ENCODE data around the gene NRXN3.

The NRXN3 gene

DNA sequence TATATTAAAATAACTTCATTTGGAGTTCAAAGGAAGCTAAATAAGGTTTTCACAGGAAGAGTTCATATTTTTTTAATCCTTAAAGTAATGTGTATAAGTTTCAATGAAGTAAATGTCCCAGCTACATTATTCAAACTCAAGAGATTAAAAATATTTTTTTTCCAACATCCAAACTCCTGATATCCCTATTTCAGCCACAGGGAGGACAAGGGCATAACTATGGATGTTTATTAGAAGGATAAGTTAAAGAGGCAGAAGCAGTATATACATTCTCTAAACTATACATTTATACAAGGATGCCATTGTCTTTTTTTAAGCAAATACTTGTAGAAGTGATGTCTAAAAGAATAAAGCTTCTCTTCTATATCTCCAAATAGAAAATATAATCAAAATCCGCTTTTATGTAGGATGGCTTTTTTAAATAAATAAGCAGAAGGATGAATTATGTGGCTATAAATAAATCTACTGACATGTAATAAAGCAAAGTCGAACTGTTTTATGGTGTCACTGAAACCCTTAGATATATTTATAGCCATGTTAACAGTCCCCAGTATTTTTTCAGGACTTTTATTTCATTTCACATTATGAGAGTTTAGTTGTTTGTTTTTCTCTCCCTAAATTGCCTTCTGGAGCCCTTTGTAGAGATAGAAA is 1104.6 kb downstream of the NRXN3 start:
- no peak for DNase-seq

DNA sequence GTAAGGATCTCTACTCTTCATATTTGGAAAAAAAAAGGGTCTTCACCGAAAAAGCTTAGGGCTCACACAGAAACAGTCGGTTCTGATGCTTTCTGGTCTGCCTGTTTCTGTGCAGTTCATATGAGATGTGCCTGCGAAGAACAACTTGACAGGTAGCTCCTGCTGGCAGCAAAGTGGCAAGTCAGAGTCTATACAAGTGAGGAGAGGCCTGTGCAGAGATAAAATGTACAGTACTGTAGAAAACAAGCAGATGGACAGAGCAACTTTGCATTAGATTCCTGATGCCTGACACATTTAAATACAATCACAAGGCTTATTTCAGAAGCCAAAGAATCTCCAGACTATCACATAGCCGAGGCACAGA is 1105.1 kb downstream of the NRXN3 start:
- no peak for DNase-seq

DNA sequence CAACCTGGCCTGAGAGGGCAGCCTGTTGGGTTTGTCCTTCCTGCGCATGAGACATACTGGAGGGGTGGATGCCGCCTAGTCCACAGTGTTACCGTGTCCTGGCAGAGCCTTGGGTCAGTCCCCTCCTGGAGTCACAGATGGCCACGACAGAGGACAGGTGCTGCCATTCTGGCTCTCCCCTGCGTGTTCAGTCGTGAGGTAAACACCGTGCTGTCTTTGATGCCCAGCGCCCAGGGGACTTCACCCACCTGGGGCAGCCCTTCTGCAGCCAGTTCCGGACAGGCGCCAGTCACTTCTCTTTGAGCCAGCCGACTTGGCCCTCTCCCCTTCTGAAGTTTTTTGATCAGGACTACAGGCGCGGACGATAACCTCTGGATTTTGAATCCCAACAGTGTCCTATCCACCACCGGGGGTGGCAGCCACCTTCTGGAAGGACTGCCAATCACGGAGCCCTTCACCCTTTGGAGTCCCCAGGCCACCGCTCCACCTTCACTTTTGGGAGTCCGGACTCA is 1108.2 kb downstream of the NRXN3 start:
- no peak for DNase-seq

DNA sequence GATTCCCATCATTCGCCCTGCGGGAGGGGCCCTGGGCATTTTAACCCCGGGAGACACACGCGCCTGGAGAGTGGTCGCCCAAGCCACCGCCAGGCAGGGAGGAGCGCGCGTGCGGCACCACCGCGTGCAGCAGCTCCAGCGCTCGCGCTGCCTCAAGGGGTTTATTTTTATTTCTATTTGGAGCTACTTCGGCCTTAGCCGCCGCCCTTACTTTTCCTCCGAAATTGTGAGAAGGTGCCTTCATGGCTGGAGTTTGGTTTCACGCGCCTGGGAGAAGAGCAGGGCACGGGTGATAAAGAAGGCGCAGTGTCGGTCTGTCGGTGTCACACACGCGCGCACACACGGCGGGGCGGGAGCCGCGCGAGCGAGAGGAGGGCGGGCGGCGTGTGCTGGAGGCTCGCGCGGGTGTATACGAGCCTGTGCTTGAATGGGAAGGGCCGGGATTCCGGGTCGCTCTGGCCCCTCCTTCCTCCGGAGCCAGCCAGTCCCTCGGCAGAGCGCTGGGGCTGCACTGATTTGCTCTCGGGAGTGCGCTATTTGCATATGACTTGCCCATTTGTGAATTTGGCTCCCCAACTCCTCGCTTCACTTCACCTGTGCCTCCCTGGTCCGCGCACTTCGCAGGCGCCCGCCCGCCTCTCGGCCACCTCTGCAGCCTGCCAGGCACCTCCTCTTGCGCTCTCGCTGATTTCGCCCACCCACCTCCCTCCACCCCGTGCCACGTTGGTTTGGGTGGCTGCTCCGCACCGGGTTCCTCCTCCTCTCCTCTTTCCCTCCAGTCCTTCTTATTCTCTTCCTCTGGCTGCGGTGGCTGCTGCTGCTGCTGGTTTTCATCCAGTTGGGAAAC is 1108.8 kb downstream of the NRXN3 start:
- peak; percentile 27 for DNase-seq

DNA sequence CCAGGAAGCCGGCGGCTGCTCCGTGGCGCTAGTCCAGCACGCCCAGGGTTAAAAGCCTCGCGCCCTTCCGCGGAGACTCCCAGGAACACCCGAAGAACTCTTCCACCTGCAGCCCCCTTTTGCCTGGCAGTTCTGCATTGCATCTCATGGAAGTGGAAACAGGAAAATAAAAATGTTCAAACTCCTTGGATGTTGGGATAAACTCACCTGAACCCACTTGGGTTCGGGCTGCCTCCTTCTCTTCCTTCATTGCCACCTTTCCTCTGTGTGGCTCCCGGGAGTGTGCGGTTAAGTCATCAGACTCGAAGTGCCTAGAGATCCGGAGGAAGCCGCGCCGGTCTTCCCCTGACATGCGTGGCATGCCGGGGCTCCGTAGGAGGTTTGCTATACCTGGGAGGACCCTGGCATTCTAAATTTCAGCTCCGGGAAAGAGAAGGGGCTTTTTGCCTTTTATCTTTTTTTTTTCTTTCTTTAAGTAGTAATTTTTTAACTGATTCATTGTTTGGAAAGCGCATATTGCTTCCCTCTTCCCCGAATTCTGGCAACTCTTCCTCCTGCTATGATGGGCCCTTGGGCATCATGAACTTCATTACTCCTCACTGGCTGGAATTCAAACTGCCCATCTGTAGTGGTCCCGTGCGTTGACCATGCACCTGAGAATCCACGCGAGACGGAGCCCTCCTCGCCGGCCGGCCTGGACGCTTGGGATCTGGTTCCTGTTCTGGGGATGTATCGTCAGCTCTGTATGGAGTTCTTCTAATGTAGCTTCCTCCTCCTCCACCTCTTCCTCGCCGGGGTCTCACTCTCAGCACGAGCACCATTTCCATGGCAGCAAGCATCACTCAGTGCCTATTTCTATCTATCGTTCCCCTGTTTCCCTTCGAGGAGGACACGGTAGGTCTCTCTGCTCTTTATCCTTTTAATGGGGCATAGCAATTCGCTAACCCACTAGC is 1109.7 kb downstream of the NRXN3 start:
- DNase-seq = no peak

DNA sequence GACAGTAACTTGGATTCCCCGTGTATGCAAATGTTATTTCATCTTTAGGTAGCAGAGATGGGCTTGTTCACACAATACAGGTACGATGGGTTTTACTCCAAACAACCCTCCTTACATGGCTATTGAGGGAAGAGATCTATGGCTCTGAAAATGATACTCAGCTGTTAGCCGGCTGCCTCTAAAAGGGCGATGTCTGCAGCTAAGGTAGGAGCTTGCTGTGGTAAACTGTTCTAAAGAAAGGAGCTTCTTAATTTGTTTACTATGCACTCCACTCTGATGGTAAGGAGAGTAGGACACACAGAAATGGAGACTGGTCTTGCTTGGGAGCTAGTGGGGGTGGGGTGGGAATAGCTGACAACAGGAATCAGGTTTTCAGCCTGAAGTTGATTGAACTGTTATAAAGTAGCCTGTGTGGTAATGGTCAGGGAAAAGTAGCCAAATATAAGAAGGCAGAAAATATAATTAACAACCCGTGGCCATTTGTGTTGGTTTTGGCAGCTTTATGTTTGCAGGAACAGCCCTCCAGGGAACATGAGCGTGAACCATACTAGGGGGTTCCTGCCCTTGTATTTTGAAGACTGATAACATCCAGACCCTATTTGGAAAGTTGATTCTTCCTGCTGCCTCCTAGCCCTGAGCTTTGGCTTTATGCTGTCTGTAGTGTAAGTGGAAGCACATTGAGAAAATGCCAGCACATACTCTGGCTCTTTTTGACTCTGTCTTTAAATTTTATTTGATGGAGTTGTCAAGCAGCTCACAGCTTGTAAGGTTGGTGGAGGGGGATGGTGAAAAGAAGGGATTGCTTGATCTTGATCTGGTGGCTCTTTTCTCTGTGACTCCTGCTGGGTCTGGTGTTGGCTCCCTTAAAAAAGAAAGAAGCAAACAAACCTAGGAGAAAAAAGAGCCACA is 1111.3 kb downstream of the NRXN3 start:
- DNase-seq = no peak

DNA sequence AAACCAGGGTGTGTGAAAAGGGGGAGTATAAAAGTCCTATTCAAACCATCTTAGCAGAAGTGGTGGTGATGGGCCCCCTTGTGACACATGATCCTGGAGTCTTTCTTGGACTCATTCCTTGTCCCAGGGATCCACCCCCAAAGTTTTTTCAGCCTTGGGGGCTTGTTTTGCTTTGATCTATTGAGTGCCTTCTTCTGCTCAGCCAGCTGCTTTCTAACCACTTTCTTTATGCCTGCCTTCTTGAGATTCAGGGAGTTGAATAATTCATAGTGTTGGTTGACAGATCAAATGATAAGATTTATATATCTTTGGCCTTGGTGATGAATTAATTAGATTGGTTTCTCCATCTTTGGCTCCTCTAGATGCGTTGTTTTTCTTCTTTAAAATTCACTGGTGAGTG is 1114.4 kb downstream of the NRXN3 start:
- DNase-seq = no peak

DNA sequence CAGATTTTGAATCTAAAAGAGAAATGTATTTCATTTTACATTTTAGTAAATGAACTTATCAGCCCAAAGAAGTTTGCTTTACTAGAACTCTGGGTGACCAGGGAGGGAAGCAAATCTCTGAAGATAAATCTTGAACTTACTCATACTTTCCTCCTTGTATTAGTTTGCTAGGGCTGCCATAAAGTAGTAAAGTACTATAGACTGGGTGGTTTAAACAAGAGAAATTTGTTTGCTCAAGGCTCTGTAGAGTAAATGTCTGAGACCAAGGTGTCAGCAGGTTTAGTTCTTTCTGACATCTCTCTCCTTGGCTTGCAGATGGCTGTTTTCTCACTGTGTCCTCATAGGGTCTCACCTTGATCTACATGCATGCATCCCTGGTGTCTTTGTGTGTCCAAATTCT is 1115.1 kb downstream of the NRXN3 start:
- DNase-seq = no peak

DNA sequence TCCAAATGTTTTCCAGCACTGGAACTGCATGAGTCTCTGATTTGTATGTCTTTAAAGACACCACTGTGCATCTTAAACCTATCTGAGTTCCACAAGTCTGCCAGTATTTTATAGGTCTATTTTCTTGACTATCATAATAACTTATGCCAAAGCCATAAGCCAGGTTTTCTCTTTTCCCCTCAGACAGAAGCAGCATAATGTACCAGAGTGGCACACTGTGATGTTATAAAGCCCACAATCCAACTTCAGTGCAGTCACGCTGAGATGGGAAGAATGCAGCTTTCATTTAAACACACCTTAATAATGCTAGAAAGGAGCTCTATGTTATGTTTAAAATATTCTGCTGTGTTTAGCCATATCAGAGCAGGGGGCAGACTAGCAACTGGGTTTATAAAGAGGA is 1117.8 kb downstream of the NRXN3 start:
- no peak for DNase-seq

DNA sequence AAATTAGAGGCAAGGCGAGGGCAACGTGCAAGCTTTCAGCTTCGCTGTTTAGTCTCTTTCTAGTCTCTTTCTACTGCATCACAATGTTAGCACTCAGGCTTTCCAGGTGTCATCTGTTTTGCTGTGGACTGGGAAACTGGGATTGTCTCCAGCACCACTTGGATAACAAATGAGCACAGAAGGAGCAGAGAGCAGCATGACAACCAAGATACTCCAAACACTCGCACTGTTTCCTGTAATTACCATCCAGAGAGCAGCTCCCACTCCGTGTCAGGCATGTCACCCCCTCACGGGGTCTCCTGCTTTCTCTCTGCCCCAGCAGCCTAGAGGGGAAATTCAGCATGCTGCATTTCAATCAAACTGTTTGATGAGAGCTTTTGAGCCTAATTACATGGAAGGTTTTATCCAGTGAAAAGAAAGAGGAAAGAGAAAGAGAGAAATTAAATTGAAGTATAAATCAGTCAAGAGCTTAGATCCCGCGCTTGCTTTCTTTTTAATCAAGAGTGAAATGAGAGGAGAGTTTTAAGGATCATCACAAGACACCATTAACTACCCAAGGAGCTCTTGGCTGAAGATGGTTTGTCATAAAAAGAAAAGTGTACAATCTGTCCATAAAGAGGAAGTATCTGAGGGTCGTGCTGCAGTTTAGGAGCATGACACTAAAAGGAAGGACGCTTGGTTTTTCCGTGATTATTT is 1123.5 kb downstream of the NRXN3 start:
- no peak for DNase-seq

DNA sequence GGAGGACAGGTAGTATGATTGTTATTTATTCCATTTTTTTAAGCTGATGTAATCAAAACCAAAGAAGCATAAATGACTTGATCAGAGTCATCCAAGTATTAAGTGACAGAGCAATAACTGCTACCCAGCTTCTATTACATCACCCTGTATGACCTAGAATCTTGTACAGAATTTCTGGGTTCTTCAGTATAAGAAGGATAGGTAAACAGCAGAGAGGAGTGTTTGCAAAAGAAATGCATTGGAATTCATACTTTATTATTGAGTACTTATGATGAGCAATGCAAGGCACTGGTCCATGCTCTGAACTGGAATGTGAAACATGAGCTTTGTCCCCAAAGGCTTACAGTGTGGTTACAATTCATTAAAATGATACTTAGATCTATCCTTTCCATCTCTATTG is 1124.3 kb downstream of the NRXN3 start:
- DNase-seq = no peak

DNA sequence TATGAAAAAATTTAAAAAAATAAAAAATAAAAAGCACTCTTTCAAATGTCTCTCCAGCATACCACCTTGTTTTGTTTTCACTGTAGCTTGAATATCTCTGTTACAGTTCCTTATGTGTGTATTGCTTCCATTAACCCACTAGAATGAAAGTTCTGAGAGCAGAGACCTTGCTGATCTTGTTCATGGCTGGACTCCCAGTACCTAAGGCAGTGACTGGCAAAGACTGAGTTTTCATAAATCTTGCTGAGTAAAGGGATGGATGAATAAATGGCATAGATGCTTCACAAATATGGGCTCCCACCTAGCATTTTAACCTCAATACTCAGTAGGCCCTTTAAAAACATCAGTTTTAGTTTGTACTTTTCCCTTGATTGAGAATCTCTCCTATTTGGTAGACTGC is 1125.2 kb downstream of the NRXN3 start:
- no peak for DNase-seq

DNA sequence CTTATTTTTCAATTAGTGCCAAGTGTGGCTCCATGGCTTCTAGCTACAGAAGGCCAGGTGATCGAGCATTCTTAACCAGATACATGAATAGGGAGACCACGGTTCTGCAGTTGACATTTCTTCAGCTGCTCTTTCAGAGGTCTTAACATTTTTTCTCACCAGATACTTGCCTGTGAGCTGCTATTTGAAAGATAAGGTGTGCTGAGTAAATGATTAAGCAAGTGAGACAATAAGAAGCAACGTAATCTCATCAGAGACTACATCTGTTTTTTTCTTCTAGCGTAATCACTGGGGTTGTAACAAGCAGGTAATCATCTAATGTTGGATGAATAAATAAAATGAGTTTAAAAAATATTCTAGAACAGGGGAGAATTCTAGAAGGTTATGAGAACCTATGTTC is 1128.2 kb downstream of the NRXN3 start:
- no peak for DNase-seq

DNA sequence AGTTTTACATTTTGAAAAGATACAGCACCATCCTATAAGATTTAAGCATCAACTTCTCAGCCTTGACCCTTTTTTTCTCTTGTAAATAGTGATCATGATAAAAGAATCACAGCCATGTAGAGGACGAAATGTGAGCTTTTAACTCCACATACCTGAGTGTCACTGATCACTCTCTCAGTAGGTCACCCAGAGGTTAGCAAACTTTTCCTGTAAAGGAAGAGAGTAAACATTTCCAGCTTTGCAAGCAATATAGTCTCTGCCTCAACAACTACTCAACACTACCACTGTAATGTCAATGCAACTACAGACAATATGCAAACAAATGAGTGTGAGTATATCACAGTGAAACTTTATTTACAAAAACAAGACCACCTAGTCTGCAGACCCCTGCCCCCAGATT is 1129.0 kb downstream of the NRXN3 start:
- no peak for DNase-seq

DNA sequence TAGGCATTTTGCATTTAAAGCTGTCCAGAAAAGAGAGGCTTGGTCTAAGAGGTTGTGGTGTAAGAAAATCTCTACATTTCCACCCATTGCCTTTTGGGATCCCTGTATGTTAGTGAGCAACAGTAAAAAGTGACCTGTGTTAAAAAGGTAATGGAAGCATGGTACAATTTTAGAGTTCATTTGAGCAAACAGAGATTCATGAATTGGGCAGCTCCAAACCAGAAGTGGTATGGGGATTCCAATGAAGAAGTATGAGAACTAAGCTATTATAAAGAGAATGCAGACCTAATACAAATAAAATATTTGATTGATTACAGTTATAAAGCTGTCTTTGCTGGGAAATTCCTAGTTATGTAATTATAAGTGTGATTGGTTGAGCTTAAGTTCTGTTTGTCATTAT is 1134.1 kb downstream of the NRXN3 start:
- no peak for DNase-seq

DNA sequence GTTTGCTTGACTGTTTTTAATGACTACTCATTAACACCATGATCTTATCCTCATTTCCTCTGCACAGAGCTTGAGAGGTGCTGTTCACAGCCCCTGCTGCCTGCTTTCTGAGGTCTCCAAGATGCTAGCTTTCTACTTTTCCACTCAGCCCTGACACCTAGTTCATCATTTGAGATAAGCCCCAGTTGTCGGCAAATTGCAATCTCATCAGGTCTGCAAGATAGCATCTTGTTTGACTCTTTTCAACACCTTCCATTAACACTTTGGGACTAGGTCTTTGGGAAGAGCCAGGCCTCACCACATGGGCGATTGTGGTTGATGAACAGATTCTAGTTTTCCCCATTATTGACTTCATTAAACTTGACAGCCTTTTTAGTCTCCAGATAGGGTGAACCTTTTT is 1136.4 kb downstream of the NRXN3 start:
- DNase-seq = no peak

DNA sequence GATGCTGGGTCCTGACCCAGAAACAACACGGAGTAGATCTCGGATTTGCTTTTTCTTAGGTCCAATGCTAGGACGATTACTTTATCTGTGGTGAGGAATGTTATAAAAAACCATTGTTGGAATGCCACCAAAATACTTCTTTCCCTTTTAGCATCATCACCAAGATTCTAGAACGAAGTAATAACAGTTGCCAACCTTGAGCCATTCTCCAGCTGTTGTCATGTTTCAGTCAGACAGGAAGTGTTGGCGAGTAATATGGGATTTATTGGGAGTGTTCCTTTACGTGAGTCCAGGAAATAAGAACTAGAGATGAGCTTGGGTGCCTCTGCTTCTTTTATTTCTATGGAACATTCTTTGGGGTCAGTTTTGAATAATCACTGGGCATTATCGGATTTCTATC is 1148.2 kb downstream of the NRXN3 start:
- no peak for DNase-seq

DNA sequence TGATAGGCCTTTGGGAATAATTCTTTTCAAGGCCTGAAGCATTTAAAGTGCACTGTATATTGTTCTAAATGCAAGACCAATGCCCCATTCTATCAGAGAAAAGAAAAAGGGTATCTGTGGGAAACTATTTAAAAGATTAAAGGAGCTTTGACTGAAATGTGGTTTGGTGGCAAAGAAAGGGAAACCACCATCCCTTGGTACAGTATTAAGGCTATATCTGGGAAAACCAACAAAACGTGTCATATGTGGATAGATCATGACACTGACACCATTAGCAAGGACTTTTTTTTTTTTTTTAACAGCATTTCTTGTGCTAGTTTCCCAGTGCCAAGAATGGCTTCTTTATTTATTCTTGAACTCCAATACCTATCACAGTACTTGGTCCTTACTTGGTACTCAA is 1150.4 kb downstream of the NRXN3 start:
- no peak for DNase-seq

DNA sequence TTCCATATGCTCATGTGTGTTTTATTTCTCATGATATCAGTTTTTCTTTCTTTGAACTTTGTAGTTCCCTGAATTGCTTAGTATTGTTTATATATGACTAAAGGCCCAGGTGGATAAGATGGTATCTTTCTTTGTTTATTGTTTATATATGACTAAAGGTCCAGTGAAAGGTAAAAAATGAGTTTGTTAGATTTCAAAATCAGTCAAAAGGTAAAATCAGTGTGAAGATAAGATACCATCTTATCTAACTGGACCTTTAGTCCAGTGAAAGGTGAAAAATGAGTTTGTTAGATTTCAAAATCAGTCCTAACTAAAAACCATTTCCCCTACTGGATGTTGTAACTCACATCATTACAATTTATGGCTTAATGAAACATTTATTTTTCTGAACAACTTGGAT is 1150.9 kb downstream of the NRXN3 start:
- no peak for DNase-seq

DNA sequence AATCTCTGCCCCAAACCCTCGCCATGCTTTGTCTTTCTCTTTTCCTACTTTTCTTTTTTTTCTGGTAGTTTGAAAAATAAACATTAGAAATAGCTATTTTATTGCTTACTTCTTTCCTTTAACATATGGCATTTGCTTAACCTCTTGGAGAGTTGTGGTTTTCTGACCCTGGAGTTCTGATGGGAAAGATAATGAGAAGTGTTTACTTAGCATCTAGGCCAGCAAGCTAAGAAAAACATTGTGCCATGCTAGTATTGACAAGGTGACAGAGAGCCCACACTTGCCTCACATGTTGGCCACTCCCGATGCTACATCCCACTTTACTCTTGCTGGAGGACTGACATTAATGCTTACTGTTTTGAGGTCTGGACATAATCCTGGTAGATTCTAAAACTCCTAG is 1154.9 kb downstream of the NRXN3 start:
- no peak for DNase-seq

DNA sequence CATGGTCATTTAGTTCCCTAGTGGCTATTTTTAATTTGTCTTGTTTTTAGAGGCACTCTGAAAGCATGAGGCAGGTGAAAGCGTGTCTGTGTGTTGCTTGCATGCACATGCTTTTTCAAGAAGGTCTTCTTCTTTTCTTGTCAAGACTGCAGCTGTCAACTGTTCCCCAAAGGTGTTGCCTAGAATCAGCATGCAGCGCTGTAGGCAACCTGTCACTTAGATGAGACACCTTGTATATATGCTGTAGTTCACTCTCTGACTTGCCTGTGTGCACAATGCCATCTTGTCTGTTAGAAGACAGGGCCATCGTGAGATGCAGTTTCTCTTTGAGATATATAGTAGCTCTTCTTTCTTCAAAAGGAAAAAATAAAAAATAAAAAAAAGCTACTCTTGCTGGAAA is 1155.4 kb downstream of the NRXN3 start:
- no peak for DNase-seq

DNA sequence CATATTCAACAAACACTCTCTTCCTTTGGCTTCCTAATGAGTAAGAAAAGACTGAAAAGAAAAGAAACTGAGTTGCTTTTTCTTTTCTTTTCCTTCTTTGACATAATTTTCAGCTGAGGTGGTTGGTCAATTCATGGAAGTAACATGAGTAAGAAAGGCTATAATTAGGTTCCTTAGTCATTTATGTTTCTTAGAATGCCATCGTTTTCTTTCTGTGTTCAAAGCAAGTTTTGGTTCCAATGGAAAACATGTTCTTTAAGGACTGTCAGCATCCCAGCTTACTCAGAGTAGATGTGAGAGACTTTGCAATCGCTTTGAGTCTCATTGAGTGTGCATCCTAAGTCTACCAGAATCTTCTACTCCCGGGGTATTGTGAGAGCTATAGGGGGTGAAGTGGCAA is 1158.7 kb downstream of the NRXN3 start:
- DNase-seq = no peak
